HTR-8/SVneo (cell line): ENCODE results near the gene JUP.

Experiments
- DNase-seq: peaks from one replicate; pipeline ENCODE4 v3.0.0; 2011; ENCODE audit warnings: low spot score, mixed read lengths; ENCODE audit not compliant: insufficient read length
- FAIRE-seq: peaks from 2 replicates; lab custom pipeline; 2011; peaks lifted over from hg19 to GRCh38; lab: Jason Lieb, UNC

JUP gene

DNA sequence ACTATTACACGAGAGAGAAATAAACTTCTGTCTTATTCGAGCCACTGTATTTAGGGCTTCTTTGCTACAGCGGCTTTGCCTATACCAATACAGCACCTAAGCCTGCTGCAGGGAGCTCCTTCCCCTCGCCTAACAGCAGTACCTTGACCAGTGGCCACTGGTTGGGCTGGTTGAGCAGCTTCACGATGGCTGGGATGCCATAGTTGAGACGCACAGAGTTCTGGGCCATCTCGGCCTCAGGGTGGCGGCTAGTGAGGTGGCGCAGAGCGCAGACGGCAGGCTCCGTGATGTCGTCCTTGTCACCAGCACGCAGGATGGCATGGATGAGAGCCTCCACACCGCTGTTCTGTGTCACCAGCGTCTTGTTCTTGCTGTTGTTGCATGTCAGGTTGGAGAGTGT, 23.7 kb downstream of the JUP start:
- FAIRE-seq = no peak
- DNase-seq = no peak

- DNase-seq = no peak
- no peak for FAIRE-seq
These were observed 24.1 kb downstream of the JUP start for GRCh38 chr17:41762391-41762790.

DNA sequence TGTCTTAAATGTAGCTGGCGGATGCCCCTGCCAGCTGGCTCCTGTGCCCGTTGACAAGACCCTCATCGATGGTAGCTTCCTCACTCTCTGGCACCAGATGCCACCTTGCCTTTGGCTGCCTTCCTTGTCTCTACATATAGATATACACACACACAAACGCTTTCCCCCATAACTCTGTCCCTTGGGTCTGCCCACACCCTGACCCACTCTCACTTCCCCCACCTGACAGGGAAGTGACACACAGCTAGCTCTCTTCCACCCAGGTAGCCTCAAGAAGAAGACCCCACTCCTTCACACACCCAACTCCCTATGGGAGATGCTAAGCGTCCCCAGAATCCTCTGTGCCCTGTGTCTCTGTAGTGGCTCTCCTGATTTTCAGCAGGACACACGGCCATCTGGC, 25.6 kb downstream of the JUP start:
- DNase-seq = no peak
- no peak for FAIRE-seq

DNA sequence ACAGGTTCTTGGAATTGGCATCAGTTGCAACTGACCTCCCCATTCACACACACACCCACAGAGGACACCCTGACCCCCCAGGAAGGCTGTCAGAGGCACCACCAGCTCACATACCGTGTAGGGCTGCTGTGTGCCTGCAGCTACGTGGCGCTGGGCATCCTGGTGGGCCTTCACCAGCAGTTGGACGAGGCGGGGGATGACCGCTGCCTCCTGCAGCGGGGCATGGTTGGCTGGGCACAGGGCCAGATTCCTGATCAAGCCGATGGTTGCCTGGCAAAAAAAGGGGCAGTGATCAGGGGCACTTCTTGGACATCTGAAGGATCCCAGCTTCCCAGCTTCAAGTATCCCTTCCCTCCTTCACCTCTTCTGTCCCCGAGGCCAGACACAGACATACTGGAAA, 27.9 kb downstream of the JUP start:
- FAIRE-seq (no peak), DNase-seq (no peak)

- FAIRE-seq = peak; percentile 33
- no peak for DNase-seq
These were observed 32.4 kb downstream of the JUP start for GRCh38 chr17:41754066-41754465.

GRCh38 chr17:41751288-41751687, 35.2 kb downstream of the JUP start:
- DNase-seq = no peak
- no peak for FAIRE-seq

- DNase-seq (no peak), FAIRE-seq (no peak)
These were observed 35.6 kb downstream of the JUP start for GRCh38 chr17:41750862-41751261.

DNA sequence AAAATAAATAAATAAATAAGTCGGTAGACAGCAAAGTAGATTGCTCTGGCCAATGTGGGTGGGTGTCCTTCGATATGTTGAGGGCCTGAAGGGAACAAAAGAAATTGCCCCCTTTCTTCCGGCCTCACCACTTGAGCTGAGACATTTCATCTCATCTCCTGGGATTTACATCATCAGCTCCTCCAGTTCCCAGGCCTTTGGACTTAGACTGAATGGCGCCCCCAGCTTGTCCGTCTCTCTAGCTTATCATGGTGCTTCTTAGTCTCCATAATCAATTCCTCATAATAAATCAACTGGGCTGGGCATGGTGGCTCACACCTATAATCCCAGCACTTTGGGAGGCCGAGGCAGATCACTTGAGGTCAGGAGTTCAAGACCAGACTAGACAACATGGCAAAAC, 38.2 kb downstream of the JUP start:
- DNase-seq (no peak), FAIRE-seq (no peak)

GRCh38 chr17:41741709-41742108, 44.8 kb downstream of the JUP start:
- FAIRE-seq (no peak), DNase-seq (no peak)

DNA sequence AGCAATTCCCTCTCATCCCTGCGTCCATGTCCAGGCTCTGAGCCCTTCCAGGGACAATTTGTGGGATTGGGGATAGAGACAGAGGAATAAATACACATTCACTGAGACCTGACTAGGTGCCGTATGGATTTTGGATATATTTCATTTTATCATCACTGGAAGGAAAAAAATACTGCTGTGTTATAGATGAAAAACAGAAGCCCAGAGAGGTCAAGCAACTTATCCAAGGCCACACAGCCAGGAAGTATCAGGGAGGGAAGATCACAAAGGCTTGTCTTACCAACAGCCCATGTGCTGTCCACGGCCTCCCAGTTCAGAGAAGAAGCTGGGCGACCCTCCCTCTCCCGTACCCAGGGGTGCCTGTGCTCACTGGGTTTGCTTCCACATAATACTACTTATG, 46.0 kb downstream of the JUP start:
- DNase-seq (no peak), FAIRE-seq (no peak)

GRCh38 chr17:41739661-41740352, 46.7 kb downstream of the JUP start:
- peak; percentile 86 for DNase-seq
- FAIRE-seq = peak; percentile 55

DNA sequence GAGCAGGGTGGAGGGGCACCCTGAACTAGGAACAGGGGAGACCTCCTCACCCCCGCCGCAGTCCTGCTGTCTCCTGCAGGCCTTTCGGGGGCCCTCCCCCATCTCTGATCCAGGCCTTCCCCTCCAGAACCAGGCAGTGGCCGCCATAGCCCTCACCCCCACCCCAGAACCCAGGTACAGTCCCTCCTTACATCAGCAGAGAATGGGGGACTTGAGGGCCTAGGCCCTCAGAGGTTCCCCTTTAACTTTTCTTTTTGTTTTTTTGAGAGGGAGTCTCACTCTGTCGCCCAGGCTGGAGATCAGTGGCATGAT, 47.8 kb downstream of the JUP start:
- DNase-seq (no peak), FAIRE-seq (no peak)

GRCh38 chr17:41738077-41738800, 48.3 kb downstream of the JUP start:
- peak; percentile 97 for FAIRE-seq

DNA sequence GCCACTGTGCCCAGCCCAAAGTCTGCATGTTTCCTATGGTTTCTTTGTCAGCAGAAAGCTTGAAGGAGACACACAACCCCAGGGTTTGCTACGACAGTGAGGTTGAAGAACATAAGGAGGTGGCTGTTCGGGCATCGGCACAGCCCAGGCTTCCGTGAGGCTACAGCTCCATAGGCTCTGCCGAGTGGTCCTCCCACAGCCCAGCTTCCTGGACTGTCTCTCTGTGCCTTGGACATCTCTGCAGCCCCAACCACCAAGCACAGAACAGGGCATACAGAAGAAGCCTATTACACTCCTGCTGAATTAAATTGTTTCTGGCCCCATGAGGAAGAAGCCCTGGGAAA, 48.9 kb downstream of the JUP start:
- no peak for DNase-seq

More at GRCh38 chr17:41738077-41738800, 48.3 kb downstream of the JUP start:
- peak; percentile 96 for DNase-seq

GRCh38 chr17:41736983-41737679, 49.4 kb downstream of the JUP start:
- DNase-seq = no peak
- no peak for FAIRE-seq

More for the DNA sequence above, 48.9 kb downstream of the JUP start:
- FAIRE-seq = no peak

GRCh38 chr17:41735744-41736143, 50.8 kb downstream of the JUP start:
- DNase-seq (no peak), FAIRE-seq (no peak)

- no peak for DNase-seq
- FAIRE-seq = peak; percentile 59
These were observed 51.6 kb downstream of the JUP start for GRCh38 chr17:41734949-41735313.

DNA sequence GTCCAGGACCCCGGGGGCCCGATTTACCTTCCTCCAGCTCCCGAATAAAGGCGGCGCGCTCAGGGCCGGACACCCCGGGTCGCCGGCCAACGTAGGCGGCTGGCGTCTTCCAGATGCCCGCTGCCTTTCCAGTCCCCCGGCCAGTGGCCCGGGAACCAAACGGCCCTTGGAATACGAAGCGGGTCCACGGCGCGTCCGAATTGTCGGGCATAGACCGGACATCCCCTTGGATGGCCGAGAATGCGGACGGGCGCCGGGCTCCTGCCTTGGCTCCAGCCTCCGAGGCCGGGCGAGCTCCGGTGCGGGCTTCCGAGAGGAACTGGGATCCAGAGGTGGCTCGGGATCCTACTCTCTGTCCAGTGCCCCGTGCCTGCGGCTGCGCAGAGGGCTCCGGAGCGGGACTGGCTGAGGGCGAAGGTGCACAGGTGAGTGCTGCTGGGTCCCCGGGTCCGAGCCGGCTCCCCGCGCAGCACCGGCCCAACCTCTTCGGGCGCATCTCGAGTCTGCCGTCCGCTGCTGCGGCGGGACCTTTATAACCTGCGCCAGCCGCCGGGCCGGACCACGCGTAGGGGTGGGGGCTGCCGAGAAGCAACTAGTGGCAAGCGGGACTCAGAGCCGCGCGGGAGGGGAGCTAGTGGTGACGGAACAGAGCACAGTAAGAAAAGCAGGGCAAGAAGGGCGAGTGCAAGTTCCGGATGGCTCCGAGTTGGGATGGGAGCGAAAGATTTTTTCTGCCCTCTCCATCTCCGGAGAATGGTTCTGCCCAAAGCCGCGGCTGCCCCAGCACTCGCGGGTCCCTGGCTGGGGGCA, 52.2 kb downstream of the JUP start, which contains the start of gene HAP1:
Gene HAP1, minus strand, starts transcription at position 505 of the 810 bp plus-strand sequence. Its CDS starts 9 bp downstream, at position 496.
- FAIRE-seq (peak; percentile 36), DNase-seq (peak; percentile 75)

- FAIRE-seq (no peak), DNase-seq (no peak)
These were observed 53.0 kb downstream of the JUP start for GRCh38 chr17:41733348-41734138.

GRCh38 chr17:41731836-41732235, 54.7 kb downstream of the JUP start:
- no peak for DNase-seq
- FAIRE-seq = no peak
